Peyer's patch (tissue), 4 donors: Measurements from ENCODE around the gene CCDC122.

Experiments used
- POLR2A ChIP-seq, 2 donors: fragments of 450-650 bp; IDR thresholded peaks; one replicate each; pipeline ENCODE4 v1.5.1; 2017; ENCODE audit warnings: antibody characterized with exemption in 2 of 2, mild to moderate bottlenecking in 2 of 2, moderate library complexity in 2 of 2
- TF ChIP-seq, protein P1 (sequence below), 6 experiments: fragments of 450-650 bp in 4 of 6; fragments of 200-600 bp in 2 of 6; sonication (generic) in 1 of 6; IDR thresholded peaks; one replicate each; pipeline ENCODE4 v1.5.1; 2017 to 2019; ENCODE audit warnings: antibody characterized with exemption in 6 of 6, mild to moderate bottlenecking in 3 of 6, moderate library complexity in 1 of 6

DNA sequence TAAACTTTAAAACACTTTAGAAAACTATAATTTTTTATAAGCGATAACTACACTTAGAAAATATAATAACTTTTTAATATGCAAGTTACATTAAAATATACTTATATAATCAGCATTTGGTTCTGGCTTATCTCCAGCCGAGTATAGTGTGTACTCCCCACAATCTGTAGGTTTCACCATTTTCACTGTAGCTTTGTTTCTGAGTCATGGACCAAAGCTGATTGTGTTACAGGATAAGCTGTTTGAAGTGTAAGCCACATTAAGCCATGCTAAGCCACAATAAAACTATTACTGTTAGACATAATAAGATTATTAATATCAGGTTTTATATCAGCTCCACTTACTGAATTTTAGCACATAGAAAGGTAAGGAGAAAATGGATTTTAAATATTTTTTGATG, 43.8 kb downstream of the CCDC122 start:
- TF ChIP-seq, protein P1, sequence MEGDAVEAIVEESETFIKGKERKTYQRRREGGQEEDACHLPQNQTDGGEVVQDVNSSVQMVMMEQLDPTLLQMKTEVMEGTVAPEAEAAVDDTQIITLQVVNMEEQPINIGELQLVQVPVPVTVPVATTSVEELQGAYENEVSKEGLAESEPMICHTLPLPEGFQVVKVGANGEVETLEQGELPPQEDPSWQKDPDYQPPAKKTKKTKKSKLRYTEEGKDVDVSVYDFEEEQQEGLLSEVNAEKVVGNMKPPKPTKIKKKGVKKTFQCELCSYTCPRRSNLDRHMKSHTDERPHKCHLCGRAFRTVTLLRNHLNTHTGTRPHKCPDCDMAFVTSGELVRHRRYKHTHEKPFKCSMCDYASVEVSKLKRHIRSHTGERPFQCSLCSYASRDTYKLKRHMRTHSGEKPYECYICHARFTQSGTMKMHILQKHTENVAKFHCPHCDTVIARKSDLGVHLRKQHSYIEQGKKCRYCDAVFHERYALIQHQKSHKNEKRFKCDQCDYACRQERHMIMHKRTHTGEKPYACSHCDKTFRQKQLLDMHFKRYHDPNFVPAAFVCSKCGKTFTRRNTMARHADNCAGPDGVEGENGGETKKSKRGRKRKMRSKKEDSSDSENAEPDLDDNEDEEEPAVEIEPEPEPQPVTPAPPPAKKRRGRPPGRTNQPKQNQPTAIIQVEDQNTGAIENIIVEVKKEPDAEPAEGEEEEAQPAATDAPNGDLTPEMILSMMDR (IDR thresholded peaks at IDR 0.05): no peak
- TF ChIP-seq POLR2A (IDR thresholded peaks at IDR 0.05): no peak
